H1 (cell line): ENCODE data around the gene PPP1R12A. TPM values are rescaled to one million over a fixed set of nuclear protein-coding genes. Genes with fewer than 3 reads are reported as not detected.
"Not testable (repeated sequence)": the region's sequence is repeated elsewhere in the genome, so short reads cannot be mapped to it uniquely, and the experiment has no call there.

Experiments
- CTCF ChIA-PET: fragments of 300-600 bp; sonication (Branson Sonifier 250); formaldehyde crosslinking; loops from one replicate; lab custom pipeline; 2021; ENCODE audit not compliant: partially characterized antibody; lab: Charles Lee
- POLR2A ChIA-PET: fragments of 300-600 bp; sonication (Branson Sonifier 250); formaldehyde crosslinking; loops from one replicate; lab custom pipeline; 2021; ENCODE audit warnings: inconsistent platforms; ENCODE audit not compliant: partially characterized antibody; lab: Charles Lee
- DNase-seq, 2 experiments: peaks; one replicate each; pipeline versions ENCODE4 v3.0.0 to v3.0.0-alpha.2; 2010 to 2022; ENCODE audit warnings: low spot score in 2 of 2, low read depth in 1 of 2, mixed read lengths in 1 of 2
- FAIRE-seq: peaks from 2 replicates; lab custom pipeline; 2011; peaks lifted over from hg19 to GRCh38; lab: Jason Lieb, UNC
- H2AFZ ChIP-seq: 2 replicates; pipeline ENCODE4 v1.8.1; 2012; ENCODE audit warnings: low read length, inconsistent platforms
- H2AK5ac ChIP-seq: 2 replicates; pipeline ENCODE4 v1.6.1; 2013; ENCODE audit warnings: low read depth, low read length
- H2BK120ac ChIP-seq: replicated peaks from 2 replicates; pipeline ENCODE3; 2013; ENCODE audit warnings: low read depth, low read length, inconsistent platforms
- H2BK12ac ChIP-seq: 2 replicates; pipeline ENCODE4 v1.6.1; 2013; ENCODE audit warnings: low read depth, low read length
- H2BK15ac ChIP-seq: 2 replicates; pipeline ENCODE4 v1.6.1; 2013; ENCODE audit warnings: low read length
- H2BK20ac ChIP-seq: 2 replicates; pipeline ENCODE4 v1.6.1; 2013; ENCODE audit warnings: low read length
- H2BK5ac ChIP-seq: 2 replicates; pipeline ENCODE4 v1.6.1; 2013; ENCODE audit warnings: low read depth, low read length
- H3K14ac ChIP-seq: 2 replicates; pipeline ENCODE4 v1.6.1; 2013; ENCODE audit warnings: inconsistent platforms; ENCODE audit not compliant: insufficient read length
- H3K18ac ChIP-seq: 2 replicates; pipeline ENCODE4 v1.6.1; 2013; ENCODE audit warnings: low read length; ENCODE audit errors: extremely low read depth
- H3K23ac ChIP-seq: 2 replicates; pipeline ENCODE4 v1.6.1; 2013; ENCODE audit warnings: inconsistent platforms; ENCODE audit not compliant: insufficient read length
- H3K23me2 ChIP-seq: 2 replicates; pipeline ENCODE4 v1.6.1; 2013; ENCODE audit warnings: low read depth, low read length
- H3K27ac ChIP-seq: 2 replicates; pipeline ENCODE4 v1.6.1; 2011; ENCODE audit warnings: low read depth, low read length, inconsistent platforms
- H3K27me3 ChIP-seq, 4 experiments: replicated peaks in 1 of 4; 1 replicate in 1 of 4; 2 replicates in 3 of 4; pipeline versions ENCODE4 v1.6.1 to v1.8.1; 2011 to 2013; ENCODE audit warnings: low read length in 3 of 4, mild to moderate bottlenecking in 3 of 4, inconsistent platforms in 2 of 4, mixed read lengths in 2 of 4, moderate library complexity in 1 of 4; ENCODE audit not compliant: control insufficient read depth in 3 of 4, insufficient read depth in 3 of 4; ENCODE audit errors: extremely low read depth in 1 of 4
- H3K36me3 ChIP-seq, 4 experiments: 2 replicates each; pipeline versions ENCODE4 v1.6.1 to v1.8.1; 2011 to 2013; ENCODE audit warnings: mild to moderate bottlenecking in 4 of 4, low read length in 3 of 4, moderate library complexity in 2 of 4, control low read depth in 1 of 4, inconsistent platforms in 1 of 4; ENCODE audit not compliant: insufficient read depth in 4 of 4, control insufficient read depth in 2 of 4
- H3K4ac ChIP-seq: replicated peaks from 2 replicates; pipeline ENCODE3; 2013; ENCODE audit warnings: low read length, low read depth, mixed read lengths, inconsistent platforms; ENCODE audit not compliant: insufficient read length
- H3K4me1 ChIP-seq, 4 experiments: replicated peaks in 1 of 4; 1 replicate in 1 of 4; 2 replicates in 3 of 4; pipeline versions ENCODE4 v1.6.1 to v1.8.1; 2011 to 2013; ENCODE audit warnings: low read length in 3 of 4, inconsistent platforms in 2 of 4, mixed read lengths in 1 of 4; ENCODE audit not compliant: insufficient read depth in 4 of 4, control insufficient read depth in 3 of 4
- H3K4me2 ChIP-seq, 2 experiments: 2 replicates each; pipeline versions ENCODE4 v1.6.1 to v1.8.1; 2011 to 2013; ENCODE audit warnings: low read depth in 2 of 2, low read length in 2 of 2, control low read depth in 1 of 2, inconsistent platforms in 1 of 2, mild to moderate bottlenecking in 1 of 2; ENCODE audit not compliant: insufficient read depth in 1 of 2
- H3K4me3 ChIP-seq, 4 experiments: fragments of 200-600, 300-600 bp in 1 of 4; sonication (generic), shearing (Covaris generic), sonication (Bioruptor Twin) in 1 of 4; 2 replicates each; pipeline versions ENCODE4 v1.5.1 to v1.8.1; 2011 to 2016; ENCODE audit warnings: low read length in 4 of 4, low read depth in 3 of 4, control low read depth in 2 of 4, inconsistent platforms in 2 of 4, mild to moderate bottlenecking in 2 of 4, mixed read lengths in 1 of 4, moderate library complexity in 1 of 4; ENCODE audit not compliant: insufficient read depth in 2 of 4; ENCODE audit errors: extremely low read depth in 1 of 4
- H3K56ac ChIP-seq: replicated peaks from 2 replicates; pipeline ENCODE3; 2013; ENCODE audit warnings: low read depth, mild to moderate bottlenecking, mixed read lengths, low read length, inconsistent platforms; ENCODE audit not compliant: insufficient read length
- H3K79me1 ChIP-seq: 2 replicates; pipeline ENCODE4 v1.6.1; 2013; ENCODE audit warnings: low read depth, low read length, control low read depth
- H3K79me2 ChIP-seq, 2 experiments: 2 replicates each; pipeline versions ENCODE4 v1.6.1 to v1.8.1; 2012 to 2013; ENCODE audit warnings: low read length in 2 of 2, mild to moderate bottlenecking in 2 of 2, inconsistent platforms in 1 of 2; ENCODE audit not compliant: insufficient read depth in 2 of 2, control insufficient read depth in 1 of 2
- H3K9ac ChIP-seq, 4 experiments: replicated peaks in 1 of 4; 1 replicate in 1 of 4; 2 replicates in 3 of 4; pipeline versions ENCODE4 v1.6.1 to v1.8.1; 2011 to 2013; ENCODE audit warnings: low read depth in 3 of 4, low read length in 3 of 4, control low read depth in 2 of 4, mild to moderate bottlenecking in 2 of 4, moderate library complexity in 2 of 4, inconsistent platforms in 1 of 4; ENCODE audit errors: extremely low read depth in 1 of 4
- H3K9me3 ChIP-seq, 2 experiments: 2 replicates each; pipeline versions ENCODE4 v1.6.1 to v1.8.1; 2012 to 2013; ENCODE audit warnings: mild to moderate bottlenecking in 2 of 2, moderate library complexity in 2 of 2, control low read depth in 1 of 2, inconsistent platforms in 1 of 2, low read depth in 1 of 2, low read length in 1 of 2, mixed read lengths in 1 of 2; ENCODE audit not compliant: insufficient read depth in 2 of 2
- H4K20me1 ChIP-seq, 2 experiments: replicated peaks in 1 of 2; 2 replicates each; pipeline versions ENCODE3 to v1.8.1; 2011 to 2013; ENCODE audit warnings: inconsistent platforms in 2 of 2, low read length in 2 of 2, mild to moderate bottlenecking in 1 of 2; ENCODE audit not compliant: insufficient read depth in 2 of 2, control insufficient read depth in 1 of 2
- H4K5ac ChIP-seq: 2 replicates; pipeline ENCODE4 v1.6.1; 2013; ENCODE audit warnings: low read length, low read depth, mixed read lengths, inconsistent platforms; ENCODE audit not compliant: insufficient read length
- H4K8ac ChIP-seq: 2 replicates; pipeline ENCODE4 v1.8.0; 2013; ENCODE audit warnings: mild to moderate bottlenecking, moderate library complexity, low read length, inconsistent platforms; ENCODE audit not compliant: insufficient read depth; ENCODE audit errors: extremely low read depth
- H4K91ac ChIP-seq: replicated peaks from 2 replicates; pipeline ENCODE3; 2013; ENCODE audit warnings: low read length, mixed read lengths, inconsistent platforms; ENCODE audit not compliant: insufficient read length
- WGBS, 2 experiments: shearing (Covaris generic) in 1 of 2; methylation state at CpG; one replicate each; pipeline versions ENCODE4 v1.1.6 to v1.1.7; 2013 to 2015; ENCODE audit warnings: low lambda C conversion rate in 2 of 2, mixed read lengths in 2 of 2, inconsistent platforms in 1 of 2, low coverage in 1 of 2, missing lambda C conversion rate in 1 of 2; ENCODE audit not compliant: insufficient replicate concordance in 2 of 2, insufficient coverage in 1 of 2, insufficient read length in 1 of 2; ENCODE audit errors: extremely low coverage in 1 of 2, missing lambda C conversion rate in 1 of 2; 5-methylcytosine and 5-hydroxymethylcytosine counted together
- polyA plus RNA-seq, 7 experiments: library from polyadenylated mRNA; depleted of rRNA in 3 of 7; stranded (reverse) in 5 of 7; unstranded in 2 of 7; fragments of >200 nt in 5 of 7; fragments of 200-250 nt in 2 of 7; gene quantifications; 1 replicate in 5 of 7; 2 replicates in 1 of 7; 4 replicates in 1 of 7; pipeline versions ENCODE4 v1.2.1 to v1.2.3, GENCODE V29; 2011 to 2013; ENCODE audit warnings: missing spikeins in 2 of 7, mixed read lengths in 2 of 7
- total RNA-seq: library from RNA; stranded (reverse); fragmentation: NEBNext Ultra II Directional; extraction: Animal tissue kit (Norgen Biotek cat#: 25700); gene quantifications from 2 replicates; pipeline ENCODE4 v1.2.1, GENCODE V29; 2021

The PPP1R12A gene
- total and polyA plus RNA-seq, 2 of the 8 experiments (the other 6 are each of a cell fraction or from before 2014, with no cell fraction given): 14.7 to 81.5 TPM

- H2BK12ac ChIP-seq, H4K20me1 ChIP-seq, H3K79me2 ChIP-seq, H4K91ac ChIP-seq, H3K23me2 ChIP-seq, H4K5ac ChIP-seq, FAIRE-seq, H3K56ac ChIP-seq, H2BK15ac ChIP-seq, H3K79me1 ChIP-seq, H4K8ac ChIP-seq, H3K36me3 ChIP-seq, H3K27me3 ChIP-seq, H3K9ac ChIP-seq, H3K23ac ChIP-seq, H3K14ac ChIP-seq, H2AFZ ChIP-seq, H3K27ac ChIP-seq, H2BK5ac ChIP-seq, H3K18ac ChIP-seq, H2AK5ac ChIP-seq, H3K4me2 ChIP-seq, POLR2A ChIA-PET, DNase-seq, H3K4ac ChIP-seq, H3K4me3 ChIP-seq, H2BK120ac ChIP-seq, H3K9me3 ChIP-seq, H2BK20ac ChIP-seq, H3K4me1 ChIP-seq: not testable (repeated sequence)
- WGBS, 2 experiments: 81% methylated on average over 1 of the region's 3 CpGs; no CpG with 5 or more reads in 1 of the 2 experiments
- CTCF ChIA-PET: interaction anchor here (0.8 kb wide), 1 partner anchor 27 kb away, joined by 3 read pairs; no protein-coding TSS in a partner anchor
These were observed 43.1 kb upstream of the PPP1R12A start for GRCh38 chr12:79977856-79978460.
